HG03060 (cell line): ENCODE results near the gene KIF23.

ENCODE experiments used
- ATAC-seq: cut with Tn5 transposase; IDR thresholded peaks from one replicate; pipeline ENCODE4 v1.9.1; 2021; ENCODE audit warnings: low read depth, moderate number of reproducible peaks; ENCODE audit not compliant: unreplicated experiment

KIF23 gene

GRCh38 chr15:69462493-69463181 lies 48.5 kb downstream of the KIF23 start:
- ATAC-seq = peak; percentile 71

- ATAC-seq = no peak
Measured at GRCh38 chr15:69463182-69463756, 49.1 kb downstream of the KIF23 start.

GRCh38 chr15:69465253-69465652 lies 51.1 kb downstream of the KIF23 start:
- no peak for ATAC-seq

GRCh38 chr15:69466733-69467132 lies 52.6 kb downstream of the KIF23 start:
- ATAC-seq = no peak

GRCh38 chr15:69467636-69468035 lies 53.5 kb downstream of the KIF23 start:
- ATAC-seq = no peak

GRCh38 chr15:69468241-69469121 lies 54.3 kb downstream of the KIF23 start:
- peak; percentile 63 for ATAC-seq

GRCh38 chr15:69469467-69470201 lies 55.5 kb downstream of the KIF23 start:
- no peak for ATAC-seq

GRCh38 chr15:69472046-69472445 lies 57.9 kb downstream of the KIF23 start:
- ATAC-seq = no peak

GRCh38 chr15:69472562-69472961 lies 58.4 kb downstream of the KIF23 start:
- no peak for ATAC-seq

- ATAC-seq = no peak
Measured at GRCh38 chr15:69474291-69474690, 60.1 kb downstream of the KIF23 start.

GRCh38 chr15:69474846-69475455 lies 60.8 kb downstream of the KIF23 start:
- no peak for ATAC-seq

- no peak for ATAC-seq
Measured at GRCh38 chr15:69475769-69476358, 61.7 kb downstream of the KIF23 start.

- ATAC-seq = no peak
Measured at GRCh38 chr15:69476704-69477473, 62.7 kb downstream of the KIF23 start.

- no peak for ATAC-seq
Measured at GRCh38 chr15:69478259-69478781, 64.2 kb downstream of the KIF23 start.

- ATAC-seq = no peak
Measured at GRCh38 chr15:69479081-69479480, 64.9 kb downstream of the KIF23 start.

- no peak for ATAC-seq
Measured at GRCh38 chr15:69479971-69480370, 65.8 kb downstream of the KIF23 start.

GRCh38 chr15:69480932-69481331 lies 66.8 kb downstream of the KIF23 start:
- no peak for ATAC-seq

GRCh38 chr15:69482686-69483256 lies 68.6 kb downstream of the KIF23 start:
- no peak for ATAC-seq

GRCh38 chr15:69484837-69485236 lies 70.7 kb downstream of the KIF23 start:
- no peak for ATAC-seq
